ENCODE measurements around the gene GLS.
"Not testable (repeated sequence)": the region's sequence is repeated elsewhere in the genome, so short reads cannot be mapped to it uniquely, and the experiment has no call there.

The GLS gene

DNA sequence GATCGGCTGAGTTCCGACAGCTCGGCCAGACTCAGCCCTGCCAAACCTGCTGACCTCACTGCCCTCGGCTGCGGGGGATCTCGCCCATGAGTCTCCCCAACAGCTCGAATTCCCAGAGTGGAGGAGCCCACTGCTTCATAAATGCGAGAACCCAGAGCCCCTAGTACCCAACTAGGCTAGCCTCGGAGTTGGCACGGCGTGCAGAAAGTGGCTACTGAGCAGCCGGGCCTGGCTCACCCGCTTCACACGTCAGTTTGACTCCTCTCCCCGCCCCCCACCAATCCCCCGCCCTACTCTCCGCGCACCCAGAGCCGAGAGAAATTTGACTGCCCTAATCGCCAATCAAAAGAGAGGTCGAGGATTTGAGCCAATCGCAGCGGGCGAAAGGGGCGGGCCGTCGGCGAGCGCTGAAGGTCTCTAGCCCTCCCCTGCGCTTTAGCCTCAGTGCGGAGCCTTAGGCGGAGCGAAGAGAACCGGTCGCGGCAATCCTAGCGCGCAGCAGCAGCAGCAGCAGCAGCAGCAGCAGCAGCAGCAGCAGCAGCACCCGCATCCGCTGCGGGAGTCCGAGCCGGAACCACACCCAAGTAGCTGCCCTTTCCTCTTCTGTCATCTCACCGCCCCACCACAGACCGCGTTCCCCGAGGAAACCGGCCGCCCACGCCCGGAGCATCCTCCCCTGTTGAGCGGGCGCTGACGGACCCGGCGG lies at the start of gene GLS:
TSS of gene GLS (plus strand) at position 444 of the 706 bp plus-strand sequence. CDS start 264 bp downstream, outside the sequence.
- DNase-seq = peak; percentile 89 to 98

DNA sequence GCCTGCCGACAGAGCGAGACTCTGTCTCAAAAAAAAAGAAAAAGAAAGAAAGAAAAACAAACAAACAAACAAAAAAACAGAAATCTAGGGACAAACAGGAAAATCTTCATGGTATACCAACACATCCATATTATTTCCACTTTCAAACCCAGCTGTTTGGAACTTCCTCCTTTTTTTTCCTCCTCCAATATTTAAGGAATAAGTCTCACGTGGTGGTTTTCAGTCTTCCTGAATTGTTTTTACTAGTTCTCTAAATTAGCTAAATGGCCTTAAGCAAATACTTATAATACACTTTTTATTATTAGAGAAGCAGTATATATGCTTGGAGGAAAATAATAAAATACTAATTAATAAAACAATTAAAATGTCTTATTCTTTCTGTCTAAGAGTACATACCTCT lies 48.7 kb upstream of the GLS start:
- DNase-seq = no peak

GRCh38 chr2:190834890-190835208 lies 45.8 kb upstream of the GLS start:
- DNase-seq = no peak

- DNase-seq = peak; percentile 28 to 77
Measured at GRCh38 chr2:190835303-190835930, 45.2 kb upstream of the GLS start.

GRCh38 chr2:190836767-190837166 lies 43.9 kb upstream of the GLS start:
- DNase-seq = no peak

- peak; percentile 20 to 65 for DNase-seq
Measured at GRCh38 chr2:190837420-190837819, 43.2 kb upstream of the GLS start.

GRCh38 chr2:190837952-190838361 lies 42.7 kb upstream of the GLS start:
- no peak for DNase-seq

- no peak for DNase-seq
Measured at GRCh38 chr2:190838492-190838910, 42.1 kb upstream of the GLS start.

DNA sequence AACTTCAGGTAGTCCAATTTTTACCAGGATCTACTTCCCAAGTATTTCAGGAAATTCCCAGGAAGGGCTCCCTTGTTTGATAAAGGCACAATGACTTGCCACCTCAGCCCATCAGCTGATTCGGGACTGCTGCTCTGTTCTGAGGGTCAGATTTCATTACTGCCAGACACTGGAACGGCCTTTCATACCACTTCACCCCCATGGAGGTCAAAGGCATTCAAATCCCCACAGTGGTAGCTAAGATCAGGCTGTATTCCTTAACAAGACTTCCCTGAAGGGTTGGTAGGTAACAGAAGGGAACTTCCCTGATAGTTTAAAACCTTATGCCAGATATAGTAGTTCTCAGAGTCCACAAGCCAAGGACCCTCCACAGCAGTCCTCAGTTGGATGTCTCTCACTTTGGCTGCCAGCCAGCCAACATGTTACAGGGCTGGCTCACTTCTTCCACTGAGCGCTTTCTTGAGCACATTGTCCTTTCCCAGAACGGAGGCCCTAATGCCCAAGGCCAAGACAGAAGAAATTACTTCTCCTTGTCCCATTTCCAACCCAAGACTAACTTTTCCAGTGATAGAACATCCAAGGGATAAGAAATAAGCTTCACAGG lies 40.0 kb upstream of the GLS start:
- peak; percentile 59 to 95 for DNase-seq

DNA sequence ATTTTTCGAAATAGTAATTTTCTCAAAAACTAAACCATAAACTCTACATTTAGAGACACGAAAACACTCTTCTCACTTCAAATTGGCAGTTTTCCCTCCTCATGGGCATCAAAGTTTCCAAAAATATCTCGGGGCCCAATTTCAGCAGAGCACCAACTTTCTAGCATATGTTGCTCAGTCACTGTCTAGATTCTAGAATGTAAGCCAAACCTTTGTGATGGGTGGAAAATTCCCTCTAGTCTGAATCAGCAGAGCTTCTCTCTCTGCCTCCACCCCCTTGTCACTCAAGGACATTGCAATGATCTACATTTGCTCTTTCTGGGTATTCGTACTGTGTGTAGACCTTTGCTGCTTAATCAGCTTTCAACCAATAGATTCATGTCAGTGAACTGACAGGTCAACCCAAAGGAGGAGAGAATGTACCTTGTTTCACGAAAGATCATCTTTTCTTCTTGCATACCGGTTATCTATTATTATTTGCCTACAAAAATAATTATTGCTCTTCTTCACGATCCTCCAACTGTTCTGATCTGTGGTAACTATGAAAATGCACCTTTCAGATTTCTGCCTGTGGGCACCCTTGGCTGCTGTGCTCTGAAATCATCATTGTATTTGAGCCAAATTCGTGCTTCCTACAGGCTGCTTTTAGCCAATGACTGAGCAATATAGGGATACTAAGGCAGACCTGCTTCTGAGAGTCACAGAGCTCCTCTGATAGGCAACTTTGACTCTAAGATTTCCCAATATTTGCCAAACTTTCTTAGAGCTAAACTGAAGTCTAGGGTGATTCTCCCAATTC lies 38.7 kb upstream of the GLS start:
- DNase-seq = peak; percentile 45 to 85

GRCh38 chr2:190842606-190843104 lies 38.0 kb upstream of the GLS start:
- DNase-seq = no peak

DNA sequence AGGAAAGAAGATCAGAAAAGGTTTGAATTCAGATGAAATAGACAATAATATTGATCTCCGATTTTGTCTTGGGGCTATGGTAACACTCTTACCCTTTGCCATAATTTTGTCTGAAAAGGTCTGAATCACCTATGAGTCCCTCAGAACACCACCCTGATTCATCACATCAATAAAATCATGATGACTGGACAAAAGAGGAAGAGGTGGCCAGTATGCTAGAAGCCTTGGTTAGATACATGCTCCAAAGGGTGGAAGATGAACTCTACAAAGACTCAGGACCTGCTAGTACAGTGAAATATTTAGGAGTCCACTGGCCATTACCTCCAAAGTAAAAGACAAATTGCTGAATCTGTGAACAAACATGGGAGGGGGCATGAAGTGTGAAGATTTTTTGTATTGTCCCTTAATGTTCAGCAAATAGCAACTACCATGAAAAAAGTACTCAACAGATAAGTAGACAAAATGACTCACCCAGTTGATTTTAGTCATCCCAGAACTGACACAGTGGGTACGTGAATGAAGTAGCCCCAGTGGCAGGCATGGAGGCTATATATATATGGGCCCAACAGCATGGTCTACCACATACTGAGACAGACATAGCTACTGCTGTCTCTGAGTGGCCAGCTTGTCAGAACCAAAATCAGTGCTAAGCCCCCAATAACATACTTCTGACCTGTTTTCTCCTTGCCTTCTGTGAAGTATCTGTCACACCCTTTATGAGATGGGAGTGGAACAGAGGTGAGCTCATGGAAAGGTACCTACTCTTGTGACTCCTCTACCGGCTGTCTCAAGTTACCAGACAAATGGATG lies 36.5 kb upstream of the GLS start:
- DNase-seq = no peak

DNA sequence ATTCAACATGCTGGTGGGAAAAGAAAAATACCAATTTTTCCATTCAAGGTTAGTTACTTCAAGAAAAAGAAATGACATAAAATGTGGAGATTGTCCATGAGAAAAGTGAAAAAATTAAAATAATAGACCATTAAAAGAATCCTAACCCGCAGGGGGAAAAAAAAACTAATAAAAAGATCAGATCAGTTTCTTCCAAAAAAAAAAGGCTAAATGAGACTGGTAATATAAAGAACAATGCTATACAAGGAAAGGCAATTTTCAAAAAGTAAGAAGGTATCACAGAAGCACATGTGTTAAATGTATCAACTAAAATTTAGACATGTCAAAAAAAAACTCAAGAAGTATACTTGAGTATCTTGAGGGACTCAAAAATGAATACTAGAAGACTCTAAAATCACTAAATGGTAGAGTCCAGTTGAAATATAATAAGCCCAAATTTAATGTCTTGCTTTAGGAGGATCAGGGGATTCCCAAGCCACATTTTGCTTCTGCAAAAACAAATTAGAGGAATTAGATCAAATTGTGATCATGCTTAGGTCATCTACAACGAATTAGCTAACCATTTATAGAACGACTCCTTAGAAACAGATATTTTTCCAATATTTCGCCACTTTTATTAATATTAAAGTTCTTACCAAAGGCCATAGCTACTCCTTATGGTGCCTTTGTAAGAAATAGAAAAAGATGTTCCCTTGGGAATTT lies 35.8 kb upstream of the GLS start:
- no peak for DNase-seq

DNA sequence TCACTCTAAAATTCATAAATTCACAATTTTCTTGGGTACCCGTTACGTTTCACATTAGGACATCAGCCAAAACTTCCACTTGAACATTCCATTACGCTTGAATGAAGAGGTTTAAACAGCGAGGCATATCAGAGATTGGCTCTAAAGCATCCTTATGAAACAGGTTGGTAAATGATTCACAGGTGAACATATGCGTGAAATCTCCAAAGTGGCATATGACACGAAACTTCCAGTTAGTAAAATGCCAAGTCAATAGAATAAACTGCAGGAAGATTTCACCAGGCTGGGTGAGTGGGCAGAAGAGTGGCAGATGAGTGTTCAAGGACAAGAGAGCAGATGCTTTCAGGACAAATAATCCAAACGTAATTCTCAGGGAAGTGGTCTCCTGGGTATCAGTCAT lies 33.9 kb upstream of the GLS start:
- DNase-seq = peak; percentile 67 to 78

DNA sequence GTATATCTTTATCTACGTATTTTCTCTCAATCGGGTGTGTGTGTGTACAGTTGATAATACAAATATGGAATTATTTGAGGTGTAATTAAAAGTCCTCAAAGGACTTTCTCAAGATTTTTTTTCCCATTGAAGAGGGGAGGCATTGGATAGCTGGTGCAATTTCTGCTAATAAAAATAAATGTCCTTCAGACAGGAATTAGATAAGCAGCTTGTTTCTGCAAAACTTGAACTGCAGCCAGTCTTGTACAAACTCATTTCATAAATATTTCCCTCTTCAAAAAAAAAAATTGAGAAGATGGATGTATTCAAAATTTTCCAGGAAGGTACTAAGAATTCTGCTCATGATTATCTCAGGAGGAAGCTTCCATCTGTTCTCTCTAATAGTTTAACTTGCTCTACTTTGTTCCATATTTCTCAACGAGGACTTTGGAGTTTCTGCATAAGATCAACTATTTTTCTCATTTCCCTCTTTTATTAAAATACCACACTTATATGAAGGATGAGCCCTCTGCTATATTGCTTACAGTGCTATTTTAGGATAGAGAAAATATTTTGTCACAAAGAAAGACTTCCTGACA lies 33.0 kb upstream of the GLS start:
- peak; percentile 51 to 83 for DNase-seq

DNA sequence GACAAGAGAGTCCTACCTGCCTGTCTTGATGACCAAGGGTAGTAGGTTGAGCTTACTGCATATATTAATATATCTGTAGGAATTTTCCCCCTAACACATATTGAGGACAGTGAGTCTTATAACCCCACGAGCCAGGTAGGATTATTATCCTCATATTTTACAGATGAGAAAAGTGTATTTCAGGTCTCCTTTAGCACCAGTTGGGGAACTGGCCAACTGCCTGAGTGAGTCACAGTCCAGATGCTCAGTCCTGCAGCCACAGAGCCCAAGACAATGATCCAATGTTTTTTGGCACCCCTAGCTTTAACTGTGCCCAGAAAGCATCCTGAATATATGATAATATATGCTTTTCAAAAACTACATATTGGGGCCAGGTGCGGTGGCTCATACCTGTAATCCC lies 30.8 kb upstream of the GLS start:
- DNase-seq = peak; percentile 74 to 92

DNA sequence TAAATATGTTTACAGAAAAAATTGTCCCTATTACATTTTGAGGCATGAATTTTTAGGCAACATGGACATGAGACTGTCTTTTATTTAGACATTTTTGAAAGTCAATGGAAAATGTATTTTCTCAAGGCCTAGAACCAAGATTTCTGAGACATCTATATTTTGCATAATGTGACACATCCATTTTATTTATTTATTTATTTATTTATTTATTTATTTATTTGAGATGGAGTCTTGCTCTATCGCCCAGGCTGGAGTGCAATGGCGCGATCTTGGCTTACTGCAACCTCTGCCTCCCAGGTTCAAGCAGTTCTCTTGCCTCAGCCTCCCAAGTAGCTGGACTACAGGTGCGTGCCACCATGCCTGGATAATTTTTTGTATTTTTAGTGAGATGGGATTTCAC lies 27.6 kb upstream of the GLS start:
- DNase-seq = not testable (repeated sequence)

- DNase-seq = no peak
Measured at GRCh38 chr2:190853531-190854383, 26.9 kb upstream of the GLS start.

DNA sequence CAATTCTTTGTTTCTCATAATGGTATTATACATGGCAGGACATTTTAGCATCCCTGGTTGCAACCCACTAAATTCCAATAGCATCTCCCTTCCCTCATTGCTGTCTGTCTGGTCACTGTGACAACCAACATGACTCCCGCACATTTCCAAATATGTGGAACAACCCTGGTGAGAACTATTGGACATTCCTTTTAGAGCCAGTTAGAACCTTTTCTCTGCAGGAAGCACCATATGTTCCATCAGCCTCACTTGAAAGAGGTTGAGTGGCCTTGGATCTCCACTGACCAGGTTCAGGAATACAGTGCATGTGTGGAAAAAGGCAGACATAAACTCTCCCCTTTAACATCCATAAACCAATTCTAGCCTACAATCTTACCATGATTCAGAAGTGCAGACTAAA lies 25.9 kb upstream of the GLS start:
- DNase-seq = no peak

DNA sequence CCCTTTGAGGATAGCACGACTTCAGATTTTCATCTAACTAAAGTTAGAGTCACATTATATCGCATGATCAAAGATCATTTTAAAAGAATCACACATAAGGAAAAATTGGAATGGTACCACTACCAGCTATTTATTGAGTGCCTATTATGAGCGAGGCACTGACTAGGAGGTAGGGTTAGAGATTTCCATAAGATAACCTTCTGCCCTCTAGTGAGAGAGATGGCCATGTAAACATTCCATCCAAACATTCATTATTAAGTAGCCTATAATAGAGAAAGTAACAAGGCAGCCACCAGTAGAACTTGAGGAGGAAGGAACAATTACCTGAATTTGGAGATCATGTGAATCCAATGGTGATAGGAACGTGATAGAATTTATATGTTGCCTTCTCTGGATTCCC lies 25.4 kb upstream of the GLS start:
- no peak for DNase-seq

Measured in NCI-H446 (cell line).